Measurements from ENCODE around the gene CD58.
A peak's percentile ranks its signal among the peaks of the same experiment; 100 is the strongest.
"Not testable (repeated sequence)": the region's sequence is repeated elsewhere in the genome, so short reads cannot be mapped to it uniquely, and the experiment has no call there.

Gene CD58

DNA sequence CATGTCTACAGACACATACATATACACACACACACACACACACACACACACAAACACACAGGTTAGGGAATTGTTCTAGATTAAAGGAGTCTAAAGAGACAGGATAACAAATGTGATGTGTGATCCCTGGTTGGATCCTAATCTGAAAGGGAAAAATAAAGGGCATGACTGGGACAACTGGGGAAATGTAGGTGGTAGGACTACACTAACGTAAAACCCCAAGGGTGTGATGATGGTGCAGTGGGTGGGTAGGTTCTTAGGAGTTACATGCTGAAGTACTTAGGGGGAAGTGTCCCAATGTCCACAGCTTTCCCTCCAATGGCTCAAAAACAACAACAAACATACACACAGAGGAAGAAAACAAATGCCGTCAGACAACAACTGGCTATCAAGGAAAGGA, 28.5 kb upstream of the CD58 start:
- H3K36me3 Mint-ChIP-seq (ENCODE audit: insufficient read depth); DNase-seq; ATAC-seq (replicated peaks); H3K27ac Mint-ChIP-seq; H3K9me3 Mint-ChIP-seq; H3K4me3 Mint-ChIP-seq: not testable (repeated sequence)
- Mint-ChIP-seq H3K4me1 (ENCODE audit: low read depth in 2 of 2) (peaks cover 9 to 10% of the 10 kb centered on the region in 2 donors), H3K27me3 (peaks cover 10 to 18% of the 10 kb centered on the region in 2 donors)

DNA sequence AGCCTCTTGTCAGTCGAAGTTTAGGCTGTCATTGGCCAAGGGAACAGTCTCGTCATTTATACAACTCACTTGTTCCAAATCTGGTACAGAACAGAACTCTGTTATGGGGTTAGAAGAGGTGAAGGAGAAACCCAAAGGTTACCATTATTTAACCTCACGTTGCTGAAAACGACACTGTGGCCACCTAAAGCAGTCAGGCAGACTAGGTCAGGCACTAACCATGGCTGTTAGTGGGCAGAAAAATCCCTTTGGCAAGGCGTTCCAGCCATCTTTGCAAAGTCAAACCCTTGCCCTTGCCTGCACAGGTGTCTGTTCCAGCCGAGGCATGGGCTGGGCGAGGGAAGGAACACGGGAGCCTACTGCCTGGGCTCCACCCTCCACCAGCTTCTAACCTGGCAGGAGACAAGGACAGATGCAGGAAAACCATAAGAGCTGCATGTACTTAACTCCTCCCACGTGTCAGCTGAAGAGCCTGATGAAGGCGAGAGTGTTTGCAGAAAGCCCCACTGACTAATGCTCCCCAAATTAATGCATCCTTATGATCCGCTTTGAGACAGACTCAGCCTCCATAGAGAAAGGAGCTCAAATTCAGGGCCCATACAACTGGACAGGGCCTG, 27.7 kb upstream of the CD58 start:
- not testable (repeated sequence) for DNase-seq; H3K9me3 Mint-ChIP-seq; H3K36me3 Mint-ChIP-seq (ENCODE audit: insufficient read depth); ATAC-seq (replicated peaks); H3K27ac Mint-ChIP-seq; H3K4me3 Mint-ChIP-seq
- H3K4me1 Mint-ChIP-seq (ENCODE audit: low read depth in 2 of 2), result peaks cover 9 to 10% of the 10 kb centered on the region in 2 donors
- peaks cover 9 to 12% of the 10 kb centered on the region in 2 donors for H3K27me3 Mint-ChIP-seq

DNA sequence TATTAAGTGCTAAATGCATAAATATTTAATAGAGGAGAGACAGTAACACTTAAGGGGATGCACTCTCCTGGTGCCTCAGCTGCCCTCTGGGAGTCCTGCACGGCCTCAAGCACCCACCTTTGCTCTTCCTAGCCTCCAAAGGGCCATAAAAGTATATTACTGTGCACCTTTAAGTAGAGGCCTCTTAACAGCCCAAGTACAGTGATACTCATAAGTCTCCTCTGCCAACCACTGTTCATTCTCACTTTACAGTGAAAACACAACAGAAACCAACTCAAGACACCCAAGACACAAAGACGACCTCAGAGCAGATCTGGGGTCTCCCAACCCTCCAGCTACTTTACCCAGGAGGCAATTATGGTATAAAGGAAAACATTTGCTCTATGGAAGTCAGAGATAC, 26.6 kb upstream of the CD58 start:
- H3K27me3 Mint-ChIP-seq, result not testable (repeated sequence)

DNA sequence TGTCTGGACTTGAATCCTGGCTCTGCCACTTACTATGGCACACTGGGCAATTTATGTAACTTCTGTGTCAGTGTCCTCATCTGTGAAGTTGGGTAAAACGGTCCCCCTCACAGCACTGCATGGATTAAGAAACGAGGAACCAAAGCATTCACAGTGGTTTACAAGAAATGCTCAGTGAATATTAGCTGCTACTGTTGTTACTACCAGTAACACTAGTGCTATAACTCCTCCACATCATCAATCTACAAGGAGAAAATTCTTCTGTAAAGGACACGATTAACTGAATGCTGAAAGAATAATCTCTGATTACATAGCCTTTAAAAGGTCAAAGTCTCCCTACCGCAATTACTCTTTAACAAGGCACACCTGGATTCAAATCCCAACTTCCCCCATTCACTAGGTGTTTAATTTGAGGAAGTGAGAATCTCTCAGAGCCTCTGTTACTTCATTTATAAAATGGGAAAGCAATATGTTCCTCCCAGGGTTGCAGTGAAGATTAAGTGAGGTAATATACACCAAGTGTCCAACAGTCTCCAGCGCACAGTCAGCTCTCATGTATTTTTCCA, 26.0 kb upstream of the CD58 start:
- not testable (repeated sequence) for H3K27ac Mint-ChIP-seq; ATAC-seq (replicated peaks); H3K9me3 Mint-ChIP-seq; DNase-seq; H3K4me3 Mint-ChIP-seq; H3K36me3 Mint-ChIP-seq (ENCODE audit: insufficient read depth); H3K27me3 Mint-ChIP-seq
- peaks cover 9 to 10% of the 10 kb centered on the region in 2 donors for H3K4me1 Mint-ChIP-seq (ENCODE audit: low read depth in 2 of 2)

More for the DNA sequence above, 26.6 kb upstream of the CD58 start:
- H3K36me3 Mint-ChIP-seq (ENCODE audit: insufficient read depth); H3K9me3 Mint-ChIP-seq; ATAC-seq (replicated peaks); DNase-seq; H3K27ac Mint-ChIP-seq; H3K4me3 Mint-ChIP-seq: not testable (repeated sequence)
- peaks cover 9 to 10% of the 10 kb centered on the region in 2 donors for H3K4me1 Mint-ChIP-seq (ENCODE audit: low read depth in 2 of 2)

DNA sequence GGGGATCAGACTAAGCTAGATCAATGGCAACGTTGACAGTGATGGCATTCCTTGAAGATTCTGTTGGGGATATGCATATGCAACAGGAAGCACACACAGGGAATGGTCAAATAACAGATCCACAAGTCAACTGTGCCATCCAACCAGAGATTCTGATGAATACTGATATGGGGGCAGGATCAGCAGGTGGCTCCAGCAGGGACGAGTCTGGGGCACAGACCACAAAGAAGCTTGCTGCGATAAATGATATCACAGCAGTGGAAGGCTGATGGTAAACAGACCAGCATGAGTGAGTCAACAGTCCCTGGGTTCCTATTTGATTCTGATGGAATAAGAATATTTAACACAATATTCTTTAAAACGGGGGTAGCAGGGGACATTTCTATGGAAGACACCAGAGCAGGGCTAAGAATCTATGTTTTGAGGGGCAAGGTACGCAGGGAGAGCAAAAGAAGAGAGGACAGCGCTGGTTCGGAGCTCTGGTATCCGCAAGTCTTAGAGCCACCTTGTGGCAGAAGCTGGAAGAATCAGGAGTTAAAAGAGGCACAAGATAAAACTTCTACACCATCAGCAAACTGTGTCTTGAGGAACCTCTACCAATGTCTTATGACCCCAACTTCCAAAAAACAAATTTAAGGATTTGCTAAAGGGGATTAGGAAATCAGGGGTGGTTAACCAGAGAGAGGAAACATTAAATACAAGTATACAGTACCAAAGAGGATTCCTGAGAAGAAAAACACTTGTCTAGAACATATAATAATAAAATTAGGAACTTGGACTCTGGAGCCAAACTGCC, 25.3 kb upstream of the CD58 start:
- H3K36me3 Mint-ChIP-seq (ENCODE audit: insufficient read depth), result not testable (repeated sequence)
- H3K27ac Mint-ChIP-seq, result peak overlapping the region; percentile 7 to 8

DNA sequence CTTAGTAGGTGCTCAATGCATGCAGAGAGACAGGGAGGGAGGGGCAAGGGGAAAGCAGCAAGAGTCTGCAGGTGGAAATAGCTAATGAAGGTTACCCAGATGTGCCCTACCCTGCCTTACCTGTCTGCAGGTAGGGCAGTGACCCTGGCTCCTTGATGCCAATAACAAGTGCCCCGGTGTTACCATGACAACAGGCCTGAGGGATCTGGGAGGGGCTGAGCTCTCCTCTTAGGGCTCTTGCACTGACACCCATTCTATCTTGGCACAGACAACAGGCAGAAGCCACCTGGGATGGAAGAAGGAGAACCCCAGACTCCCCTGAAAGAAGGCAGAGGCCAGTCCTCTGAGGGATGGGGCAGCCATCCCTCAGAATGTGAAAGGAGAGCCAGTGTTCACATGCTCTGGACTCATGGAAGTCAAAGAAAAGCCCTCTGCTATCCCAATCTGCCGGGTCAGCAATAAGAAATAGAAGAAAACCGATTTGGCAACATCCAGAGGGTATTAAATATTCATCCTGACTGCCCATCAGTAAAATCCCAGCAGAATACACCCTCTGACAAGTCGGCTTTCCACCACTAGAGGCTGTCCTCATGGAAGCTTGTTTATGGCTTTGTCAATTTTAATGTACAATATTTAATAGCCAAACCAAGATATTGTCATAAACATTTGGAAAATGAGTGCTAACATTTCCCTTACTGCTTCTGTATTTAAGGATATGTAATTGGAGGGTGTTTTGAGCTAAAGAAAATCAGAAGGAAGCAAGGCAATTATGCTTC, 24.4 kb upstream of the CD58 start:
- not testable (repeated sequence) for H3K9me3 Mint-ChIP-seq; ATAC-seq (replicated peaks); H3K36me3 Mint-ChIP-seq (ENCODE audit: insufficient read depth); DNase-seq; H3K27me3 Mint-ChIP-seq
- Mint-ChIP-seq H3K27ac (peak overlapping the region in 1 of 2 donors; percentile 7), H3K4me3 (peak overlapping the region; percentile 48 to 61), H3K4me1 (ENCODE audit: low read depth in 2 of 2) (peaks cover 9 to 10% of the 10 kb centered on the region in 2 donors)

More for the DNA sequence above, 25.3 kb upstream of the CD58 start:
- DNase-seq (peak; percentile 24 to 51 (median 40)), ATAC-seq (replicated peaks) (peak; percentile 76)
- Mint-ChIP-seq H3K4me3 (peak overlapping the region; percentile 48 to 61), H3K4me1 (ENCODE audit: low read depth in 2 of 2) (peaks cover 9 to 10% of the 10 kb centered on the region in 2 donors)
- not testable (repeated sequence) for H3K9me3 Mint-ChIP-seq, H3K27me3 Mint-ChIP-seq

DNA sequence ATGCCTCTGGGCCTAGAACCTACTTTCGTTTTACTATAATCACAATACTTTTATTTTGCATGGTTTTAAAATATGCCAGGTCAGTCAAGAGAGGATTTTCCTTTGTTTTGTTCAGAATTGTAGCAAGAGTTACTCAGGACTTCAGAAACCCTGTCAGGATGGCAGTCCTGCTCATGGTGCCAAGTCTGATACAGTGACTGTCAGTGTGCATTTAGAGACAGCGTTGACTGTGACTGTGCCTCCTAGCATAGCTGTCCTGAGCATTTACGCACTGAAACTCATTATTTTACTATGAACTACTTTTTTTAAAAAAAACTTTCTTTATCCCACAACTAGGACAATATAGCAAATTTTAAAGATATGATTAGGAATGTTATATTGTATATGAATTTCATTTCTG, 23.2 kb upstream of the CD58 start:
- H3K36me3 Mint-ChIP-seq (ENCODE audit: insufficient read depth); ATAC-seq (replicated peaks); H3K4me3 Mint-ChIP-seq; H3K27ac Mint-ChIP-seq; DNase-seq; H3K9me3 Mint-ChIP-seq; H3K27me3 Mint-ChIP-seq: not testable (repeated sequence)
- peaks cover 9 to 10% of the 10 kb centered on the region in 2 donors for H3K4me1 Mint-ChIP-seq (ENCODE audit: low read depth in 2 of 2)

DNA sequence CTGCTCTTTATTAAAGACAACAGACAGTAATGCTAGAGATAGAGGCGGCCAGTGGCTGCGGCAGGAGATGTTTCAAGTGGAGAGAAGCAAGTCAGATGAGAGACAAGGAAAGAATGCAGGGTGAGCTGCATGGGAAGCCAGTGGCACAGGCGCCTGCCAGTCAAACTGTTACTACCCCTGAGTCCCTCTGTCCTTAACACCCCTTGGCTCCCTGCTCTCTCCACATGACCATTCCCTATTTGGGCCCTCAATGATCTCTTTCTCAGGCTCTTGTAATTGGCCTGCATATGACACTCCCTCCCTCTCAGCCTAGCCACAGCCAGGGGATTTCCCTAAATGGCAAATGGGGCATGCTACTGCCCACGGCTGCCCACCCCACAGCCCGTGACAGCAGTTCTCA, 22.6 kb upstream of the CD58 start:
- not testable (repeated sequence) for H3K36me3 Mint-ChIP-seq (ENCODE audit: insufficient read depth); H3K4me3 Mint-ChIP-seq; ATAC-seq (replicated peaks); H3K9me3 Mint-ChIP-seq; H3K27ac Mint-ChIP-seq; H3K27me3 Mint-ChIP-seq; DNase-seq
- peaks cover 9 to 10% of the 10 kb centered on the region in 2 donors for H3K4me1 Mint-ChIP-seq (ENCODE audit: low read depth in 2 of 2)

DNA sequence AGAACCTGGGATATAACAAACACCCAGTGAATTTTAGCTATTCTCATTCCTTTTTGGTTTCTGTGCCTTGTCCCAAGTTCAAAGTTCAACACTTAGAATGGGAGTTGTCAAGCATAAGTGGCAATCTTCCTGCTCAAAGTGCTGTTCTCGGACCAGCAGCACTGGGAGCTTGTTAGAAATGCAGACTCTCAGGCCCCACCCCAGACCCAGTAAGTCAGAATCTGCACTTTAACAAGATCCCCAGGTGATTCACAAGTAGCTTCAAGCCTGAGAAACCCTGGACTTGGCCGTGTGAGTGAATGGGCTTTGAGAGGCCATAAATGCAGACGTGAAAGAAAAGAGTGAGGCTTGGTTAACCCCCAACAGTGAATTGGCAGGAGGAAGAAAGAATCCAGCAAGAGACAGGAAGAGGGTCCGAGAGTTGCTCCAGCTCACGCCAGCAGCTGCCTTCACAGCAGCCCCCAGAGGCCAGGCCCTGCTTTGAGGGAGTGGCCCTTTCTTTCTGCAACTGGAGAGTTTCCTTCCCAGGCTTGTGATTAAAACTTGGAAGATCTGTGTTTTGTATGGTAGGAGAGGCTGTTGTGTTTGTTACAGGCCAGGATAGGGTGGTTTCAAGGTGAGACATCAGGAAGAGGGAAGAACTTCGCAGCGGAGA, 21.3 kb upstream of the CD58 start:
- peak overlapping the region in 1 of 2 donors; percentile 17 for H3K27ac Mint-ChIP-seq

DNA sequence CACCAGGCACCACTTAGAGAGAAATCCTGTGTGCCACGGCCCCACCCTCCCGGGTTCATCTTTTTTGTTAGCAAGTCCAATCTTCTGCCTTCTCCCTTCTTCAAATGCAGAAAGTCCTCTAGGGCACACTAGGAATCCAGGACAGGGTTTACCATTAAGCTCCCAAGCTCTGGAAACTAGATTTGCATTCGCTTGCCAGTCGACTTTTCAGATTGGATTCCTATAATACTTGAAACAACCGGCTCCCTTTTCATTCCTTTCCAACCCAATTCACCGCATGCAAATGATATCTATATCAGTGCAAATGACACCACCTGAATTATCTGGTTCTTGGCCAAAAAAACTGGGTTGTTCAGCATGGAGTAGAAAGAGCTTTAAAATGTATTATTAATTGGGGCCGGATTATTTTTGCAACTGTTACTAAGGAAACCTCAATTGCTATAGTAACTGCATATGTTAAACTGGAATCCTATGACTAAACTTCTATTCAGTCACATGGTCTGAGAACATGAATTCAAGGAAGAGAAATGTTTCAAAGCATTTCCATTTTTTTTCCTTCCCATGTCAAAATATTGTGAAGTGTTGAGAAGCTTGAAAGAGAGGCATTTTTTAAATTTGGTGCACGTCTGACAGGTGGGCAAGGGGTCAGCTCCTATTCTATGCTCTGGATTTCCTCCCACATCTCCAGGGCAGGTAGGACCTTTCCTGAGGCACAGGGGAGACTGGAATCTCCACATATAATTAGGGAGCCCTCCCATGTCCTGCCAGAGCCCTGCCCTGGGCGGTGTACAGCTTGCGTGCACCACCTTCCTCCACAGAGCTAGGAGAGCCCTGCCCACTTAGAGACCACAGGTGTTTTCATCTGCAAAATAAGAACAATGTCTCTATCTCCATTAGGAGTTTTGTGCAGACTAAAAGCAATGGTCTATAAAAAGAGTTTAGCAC, 20.5 kb upstream of the CD58 start:
- H3K27me3 Mint-ChIP-seq; H3K36me3 Mint-ChIP-seq (ENCODE audit: insufficient read depth); H3K4me1 Mint-ChIP-seq (ENCODE audit: low read depth in 2 of 2); H3K9me3 Mint-ChIP-seq; H3K4me3 Mint-ChIP-seq; DNase-seq; ATAC-seq (replicated peaks); H3K27ac Mint-ChIP-seq: not testable (repeated sequence)

More for the DNA sequence above, 21.3 kb upstream of the CD58 start:
- not testable (repeated sequence) for H3K4me3 Mint-ChIP-seq; H3K36me3 Mint-ChIP-seq (ENCODE audit: insufficient read depth); H3K9me3 Mint-ChIP-seq; DNase-seq; ATAC-seq (replicated peaks); H3K27me3 Mint-ChIP-seq
- H3K4me1 Mint-ChIP-seq (ENCODE audit: low read depth in 2 of 2), result peaks cover 9 to 10% of the 10 kb centered on the region in 2 donors

DNA sequence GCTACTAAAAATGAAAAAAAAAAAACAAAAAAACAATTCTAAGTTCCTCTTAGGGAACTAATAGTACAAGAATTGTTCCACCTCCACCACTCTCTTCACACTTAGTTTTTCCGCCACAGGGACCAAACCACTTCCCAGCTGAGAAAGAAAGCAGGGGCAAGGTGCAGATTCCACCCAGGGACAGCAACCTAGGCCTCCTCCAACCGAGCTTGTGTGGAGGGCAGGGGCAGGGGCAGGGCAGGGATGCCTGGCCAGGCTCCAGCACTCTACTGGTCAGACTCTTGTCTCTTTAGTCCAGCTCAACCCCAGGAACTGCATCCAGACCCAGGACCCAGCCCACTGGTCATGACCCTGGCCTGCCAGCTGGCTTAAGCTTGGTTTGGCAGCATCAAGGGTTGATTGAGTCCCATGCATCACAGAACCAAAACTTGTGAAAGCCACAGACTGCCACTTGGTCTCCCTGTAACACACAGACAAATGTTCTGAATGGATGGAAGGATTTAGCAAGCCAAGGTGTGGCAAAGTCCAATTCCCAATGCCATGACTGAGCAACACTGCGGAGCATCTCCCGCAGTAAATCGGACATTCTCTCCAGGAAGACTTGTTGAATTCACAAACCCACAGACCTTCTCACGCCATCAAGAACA, 19.7 kb upstream of the CD58 start:
- DNase-seq; H3K9me3 Mint-ChIP-seq; H3K4me3 Mint-ChIP-seq; H3K27me3 Mint-ChIP-seq; H3K4me1 Mint-ChIP-seq (ENCODE audit: low read depth in 2 of 2); H3K27ac Mint-ChIP-seq; H3K36me3 Mint-ChIP-seq (ENCODE audit: insufficient read depth): not testable (repeated sequence)
- ATAC-seq (replicated peaks), result peak; percentile 31
